ENCODE data around the gene UNKL.

DNA sequence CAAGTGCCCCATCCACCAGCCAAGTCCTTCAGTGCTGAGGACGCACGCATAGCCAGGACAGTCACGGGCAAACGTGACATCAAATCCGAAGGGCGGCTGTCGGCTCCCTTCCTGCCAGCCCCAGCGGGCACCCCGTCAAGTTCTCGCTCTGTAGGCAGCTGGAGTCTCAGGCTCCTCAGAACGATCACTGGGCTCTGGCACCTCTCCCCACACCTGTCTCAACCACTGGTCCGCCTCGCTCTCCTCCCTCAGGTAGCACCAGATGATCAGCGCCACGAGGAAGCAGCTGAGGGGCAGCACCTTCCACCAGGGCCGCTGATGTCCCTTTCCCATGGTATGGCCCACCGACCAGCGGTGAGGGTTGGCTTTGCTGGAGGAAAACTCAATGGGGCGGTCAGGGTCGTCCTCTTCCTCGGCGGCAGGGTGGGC, 5.6 kb upstream of the UNKL start:
- TF ChIP-seq EGR1 (IDR thresholded peaks at IDR 0.05) (no peak), TAF1 (IDR thresholded peaks at IDR 0.05; ENCODE audit: low read depth) (no peak), ZBTB7A (IDR thresholded peaks at IDR 0.05; ENCODE audit: low read depth) (no peak), TEAD4 (IDR thresholded peaks at IDR 0.05) (no peak), YY1 (IDR thresholded peaks at IDR 0.05; ENCODE audit: low read depth) (no peak), RAD21 (IDR thresholded peaks at IDR 0.05; ENCODE audit: low read depth) (no peak)
- TF ChIP-seq, protein P1, sequence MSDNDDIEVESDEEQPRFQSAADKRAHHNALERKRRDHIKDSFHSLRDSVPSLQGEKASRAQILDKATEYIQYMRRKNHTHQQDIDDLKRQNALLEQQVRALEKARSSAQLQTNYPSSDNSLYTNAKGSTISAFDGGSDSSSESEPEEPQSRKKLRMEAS (IDR thresholded peaks at IDR 0.05) = no peak
- TF ChIP-seq, protein P2, sequence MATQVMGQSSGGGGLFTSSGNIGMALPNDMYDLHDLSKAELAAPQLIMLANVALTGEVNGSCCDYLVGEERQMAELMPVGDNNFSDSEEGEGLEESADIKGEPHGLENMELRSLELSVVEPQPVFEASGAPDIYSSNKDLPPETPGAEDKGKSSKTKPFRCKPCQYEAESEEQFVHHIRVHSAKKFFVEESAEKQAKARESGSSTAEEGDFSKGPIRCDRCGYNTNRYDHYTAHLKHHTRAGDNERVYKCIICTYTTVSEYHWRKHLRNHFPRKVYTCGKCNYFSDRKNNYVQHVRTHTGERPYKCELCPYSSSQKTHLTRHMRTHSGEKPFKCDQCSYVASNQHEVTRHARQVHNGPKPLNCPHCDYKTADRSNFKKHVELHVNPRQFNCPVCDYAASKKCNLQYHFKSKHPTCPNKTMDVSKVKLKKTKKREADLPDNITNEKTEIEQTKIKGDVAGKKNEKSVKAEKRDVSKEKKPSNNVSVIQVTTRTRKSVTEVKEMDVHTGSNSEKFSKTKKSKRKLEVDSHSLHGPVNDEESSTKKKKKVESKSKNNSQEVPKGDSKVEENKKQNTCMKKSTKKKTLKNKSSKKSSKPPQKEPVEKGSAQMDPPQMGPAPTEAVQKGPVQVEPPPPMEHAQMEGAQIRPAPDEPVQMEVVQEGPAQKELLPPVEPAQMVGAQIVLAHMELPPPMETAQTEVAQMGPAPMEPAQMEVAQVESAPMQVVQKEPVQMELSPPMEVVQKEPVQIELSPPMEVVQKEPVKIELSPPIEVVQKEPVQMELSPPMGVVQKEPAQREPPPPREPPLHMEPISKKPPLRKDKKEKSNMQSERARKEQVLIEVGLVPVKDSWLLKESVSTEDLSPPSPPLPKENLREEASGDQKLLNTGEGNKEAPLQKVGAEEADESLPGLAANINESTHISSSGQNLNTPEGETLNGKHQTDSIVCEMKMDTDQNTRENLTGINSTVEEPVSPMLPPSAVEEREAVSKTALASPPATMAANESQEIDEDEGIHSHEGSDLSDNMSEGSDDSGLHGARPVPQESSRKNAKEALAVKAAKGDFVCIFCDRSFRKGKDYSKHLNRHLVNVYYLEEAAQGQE (IDR thresholded peaks at IDR 0.05; ENCODE audit: low read depth) = no peak

Data from Ishikawa (cell line).